NCI-H146 (cell line): ENCODE results near the gene P2RY8.
"Not testable (repeated sequence)": the region's sequence is repeated elsewhere in the genome, so short reads cannot be mapped to it uniquely, and the experiment has no call there.

Experiments
- DNase-seq: peaks from one replicate; lab custom pipeline; 2025; lab: John Stamatoyannopoulos, UW

Gene P2RY8, protein sequence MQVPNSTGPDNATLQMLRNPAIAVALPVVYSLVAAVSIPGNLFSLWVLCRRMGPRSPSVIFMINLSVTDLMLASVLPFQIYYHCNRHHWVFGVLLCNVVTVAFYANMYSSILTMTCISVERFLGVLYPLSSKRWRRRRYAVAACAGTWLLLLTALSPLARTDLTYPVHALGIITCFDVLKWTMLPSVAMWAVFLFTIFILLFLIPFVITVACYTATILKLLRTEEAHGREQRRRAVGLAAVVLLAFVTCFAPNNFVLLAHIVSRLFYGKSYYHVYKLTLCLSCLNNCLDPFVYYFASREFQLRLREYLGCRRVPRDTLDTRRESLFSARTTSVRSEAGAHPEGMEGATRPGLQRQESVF

DNA sequence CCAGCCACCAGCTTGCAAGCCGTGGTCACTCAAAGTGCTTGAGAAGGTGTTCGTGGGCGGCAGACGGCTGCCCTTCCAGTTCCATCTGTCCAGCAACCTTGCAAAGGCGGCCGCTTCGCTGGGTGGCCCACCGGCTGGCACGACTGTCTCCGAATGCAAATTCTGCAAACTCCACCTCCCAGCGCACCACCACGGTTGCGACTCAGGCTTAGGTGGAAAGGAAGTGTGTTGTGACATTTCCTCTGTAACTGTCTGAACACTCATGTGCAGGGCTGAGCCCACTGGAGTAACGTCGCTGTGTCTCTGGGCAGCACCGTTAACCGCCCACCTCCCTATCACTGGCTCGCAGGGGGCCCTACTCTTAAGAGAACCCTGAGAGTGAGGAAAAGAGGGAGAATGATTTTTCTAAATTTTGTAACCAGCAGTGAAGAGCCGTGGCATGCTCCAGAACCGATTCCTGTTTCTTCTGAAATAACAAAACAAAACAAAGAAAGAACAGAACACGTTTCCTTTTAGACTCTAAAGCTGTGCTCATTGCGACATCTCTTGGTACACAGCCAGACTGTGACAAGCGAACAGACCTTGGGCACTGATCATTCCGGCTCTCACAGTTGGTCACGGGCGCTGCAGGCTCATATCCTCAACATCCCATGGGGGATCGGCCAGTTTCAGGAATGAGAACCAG is at the start of gene P2RY8:
Gene P2RY8, minus strand, starts transcription at position 155 of the 685 bp plus-strand sequence. CDS start 70,627 bp downstream, outside the sequence.
- DNase-seq: peak; percentile 11

DNA sequence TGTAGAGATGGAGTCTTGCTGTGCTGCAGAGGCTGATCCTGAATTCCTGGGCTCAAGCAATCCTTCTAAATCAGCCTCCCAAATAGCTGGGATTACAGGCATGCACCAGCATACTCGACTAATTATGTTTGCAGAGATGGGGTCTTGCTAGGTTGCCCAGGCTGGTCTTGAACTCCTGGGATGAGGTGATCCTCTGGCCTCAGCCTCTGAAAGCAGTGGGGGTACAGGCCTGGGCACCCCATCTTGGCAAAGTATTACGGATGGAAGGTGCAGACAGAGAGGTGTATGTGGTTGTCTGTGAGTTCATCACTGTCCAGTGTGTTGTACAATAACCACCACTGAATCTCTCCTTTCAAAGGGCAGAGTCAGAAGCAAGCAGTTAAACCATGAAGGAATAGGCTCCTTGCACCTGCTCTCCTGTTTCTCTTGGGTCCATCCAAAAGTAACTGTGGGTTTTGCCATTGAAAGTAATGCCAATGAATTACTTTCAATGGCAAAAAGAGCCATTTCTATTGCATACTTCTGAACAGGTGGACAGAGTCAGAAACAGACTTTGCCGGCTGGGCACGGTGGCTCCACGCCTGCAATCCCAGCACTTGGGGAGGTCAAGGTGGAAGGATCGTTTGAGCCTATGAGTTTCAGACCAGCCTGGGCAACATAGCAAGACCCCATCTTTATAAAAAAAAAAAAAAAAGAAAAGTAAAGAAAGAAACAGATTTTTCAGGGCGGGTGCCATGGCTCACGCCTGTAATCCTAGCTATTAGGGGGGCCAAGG is 47.4 kb upstream of the P2RY8 start:
- no peak for DNase-seq

DNA sequence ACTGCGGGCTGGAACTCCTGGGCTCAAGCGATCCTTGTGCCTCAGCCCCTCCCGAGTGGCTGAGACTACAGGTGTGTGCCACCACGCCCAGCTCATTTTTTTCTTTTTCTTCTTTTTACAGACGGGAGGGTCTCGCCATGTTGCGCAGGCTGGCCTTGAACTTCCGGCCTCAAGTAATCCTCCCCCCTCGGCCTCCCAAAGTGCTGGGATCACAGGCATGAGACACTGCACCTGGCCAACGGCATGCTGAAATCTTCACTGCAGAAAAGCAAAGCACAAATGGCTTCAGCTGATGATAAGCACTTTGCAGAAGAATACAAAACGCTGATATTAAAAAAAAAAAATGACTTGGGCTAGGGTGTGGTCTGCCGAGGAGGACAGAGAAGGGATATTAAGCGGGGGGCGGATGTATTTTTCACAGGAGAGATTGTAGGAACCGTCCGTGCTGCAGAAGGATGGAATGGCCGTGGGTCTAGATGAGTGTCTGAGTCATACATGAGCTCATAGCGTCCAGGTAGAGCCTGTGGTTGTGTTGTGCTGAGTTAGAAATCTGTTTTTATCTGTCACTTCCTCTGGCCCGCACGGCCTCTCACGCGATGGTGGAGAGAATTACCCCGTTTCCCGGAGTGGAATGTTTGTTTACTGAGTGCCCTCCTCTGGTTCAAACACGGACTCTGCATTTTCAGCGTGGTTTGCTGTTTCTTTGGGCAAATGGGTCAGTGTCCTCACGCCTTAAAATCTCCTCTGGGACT is 45.9 kb upstream of the P2RY8 start:
- no peak for DNase-seq

DNA sequence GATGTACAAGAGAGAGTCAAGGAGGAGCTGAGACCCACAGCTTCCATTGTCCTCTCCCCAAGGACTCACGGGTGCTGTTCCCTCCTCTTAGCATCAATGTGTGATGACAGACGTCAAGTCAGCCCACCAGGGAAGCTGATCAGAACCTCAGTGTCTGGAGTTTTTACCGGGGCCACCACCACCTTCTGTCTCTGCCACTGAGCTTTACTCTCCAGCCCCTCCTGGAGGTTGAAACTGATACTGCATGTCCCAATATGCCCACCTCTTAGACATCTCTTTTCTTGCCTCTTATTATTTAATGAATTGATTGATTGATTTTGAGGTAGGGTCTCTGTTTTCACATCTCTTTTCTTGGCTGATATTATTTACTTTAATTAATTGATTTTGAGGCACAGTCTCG is 44.1 kb upstream of the P2RY8 start:
- DNase-seq: peak; percentile 10

DNA sequence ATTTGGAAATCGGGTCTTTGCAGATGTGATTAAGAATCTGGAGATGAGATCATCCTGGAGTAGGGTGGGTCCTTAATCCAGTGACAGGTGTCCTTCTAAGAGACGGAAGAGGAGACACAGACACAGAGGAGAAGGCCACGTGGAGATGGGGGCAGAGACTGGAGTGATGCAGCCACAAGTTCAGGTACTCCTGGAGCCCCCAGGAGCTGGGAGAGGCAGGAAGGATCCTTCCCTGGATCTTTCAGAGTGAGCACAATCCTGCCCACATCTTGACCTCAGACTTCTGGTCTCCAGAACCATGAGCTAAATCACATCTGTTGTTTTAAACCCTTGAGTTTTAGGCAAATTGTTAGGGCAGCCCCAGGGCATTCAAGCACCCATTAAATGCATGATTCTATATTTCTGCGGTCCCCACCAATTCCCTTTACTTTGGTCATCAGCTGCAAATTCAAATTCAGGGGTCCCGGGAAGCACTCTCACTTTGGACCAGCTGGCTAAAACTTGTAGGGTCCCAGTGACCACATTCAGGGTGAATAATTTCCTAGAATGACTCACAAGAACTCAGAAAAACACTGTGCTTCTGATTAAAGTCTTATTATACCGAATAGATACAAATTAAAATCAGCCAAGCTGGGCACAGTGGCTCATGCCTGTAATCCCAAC is 41.7 kb upstream of the P2RY8 start:
- no peak for DNase-seq

DNA sequence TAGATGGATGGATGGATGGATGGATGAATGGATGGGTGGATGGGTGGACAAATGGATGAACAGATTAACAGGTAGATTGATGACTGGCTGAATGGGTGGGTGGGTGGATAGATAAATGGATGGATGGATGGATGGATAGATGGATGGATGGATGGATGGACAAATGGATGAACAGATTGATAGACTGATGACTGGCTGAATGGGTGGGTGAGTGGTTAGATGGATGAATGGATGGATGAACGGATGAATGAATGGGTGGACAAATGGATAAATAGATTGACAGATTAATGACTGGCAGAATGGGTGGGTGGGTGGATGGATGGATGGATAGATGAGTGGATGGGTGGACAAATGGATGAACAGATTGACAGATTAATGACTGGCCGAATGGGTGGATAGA is 40.9 kb upstream of the P2RY8 start:
- no peak for DNase-seq

DNA sequence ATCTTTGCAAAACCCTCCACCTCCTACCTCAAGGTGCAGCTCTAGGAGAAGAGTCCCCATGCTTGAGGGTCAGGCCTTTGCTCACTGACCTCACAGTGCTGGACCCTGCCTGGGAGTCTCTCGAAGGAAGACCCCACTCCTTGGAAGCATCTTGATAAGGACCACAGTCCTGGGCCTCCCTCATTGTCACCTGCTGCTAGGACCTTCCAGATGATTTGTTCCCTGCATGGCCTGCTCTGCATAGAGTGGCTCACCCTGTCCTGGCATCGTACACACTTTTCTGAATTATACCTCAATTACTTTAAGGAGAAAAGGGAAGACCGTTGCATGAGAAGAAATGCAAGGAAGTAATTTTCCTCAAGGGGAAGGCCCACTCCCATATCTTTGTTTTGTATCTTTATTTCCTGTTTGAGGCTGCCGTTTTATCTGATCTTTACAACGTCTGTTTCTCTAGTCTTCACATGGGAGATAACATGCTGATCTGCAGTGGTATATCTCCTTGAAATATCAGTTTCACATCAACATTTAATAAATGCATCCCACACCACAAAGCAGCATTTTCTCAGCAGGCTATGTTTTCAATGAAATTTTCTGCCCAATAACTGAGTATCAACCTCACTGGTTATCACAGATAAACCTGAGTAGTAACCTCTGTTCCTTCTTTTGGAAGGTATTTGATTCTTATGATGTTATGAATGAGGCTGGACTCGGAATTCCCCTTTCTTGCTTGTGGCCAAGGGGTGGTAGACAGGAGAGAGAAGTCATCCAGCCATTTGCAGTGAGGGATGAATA is 39.4 kb upstream of the P2RY8 start:
- DNase-seq: no peak

DNA sequence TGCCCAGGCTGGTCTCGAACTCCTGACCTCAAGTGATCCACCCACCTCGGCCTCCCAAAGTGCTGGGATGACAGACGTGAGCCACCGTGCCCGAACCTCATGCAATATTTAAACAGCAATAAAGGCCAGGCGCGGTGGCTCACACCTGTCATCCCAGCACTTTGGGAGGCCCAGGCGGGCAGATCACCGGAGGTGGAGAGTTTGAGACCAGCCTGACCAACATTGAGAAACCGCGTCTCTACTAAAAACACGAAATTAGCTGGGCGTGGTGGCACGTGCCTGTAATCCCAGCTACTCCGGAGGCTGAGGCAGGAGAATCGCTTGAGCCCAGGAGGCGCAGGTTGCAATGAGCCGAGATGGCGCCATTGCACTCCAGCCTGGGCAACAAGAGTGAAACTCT is 37.2 kb upstream of the P2RY8 start:
- not testable (repeated sequence) for DNase-seq

DNA sequence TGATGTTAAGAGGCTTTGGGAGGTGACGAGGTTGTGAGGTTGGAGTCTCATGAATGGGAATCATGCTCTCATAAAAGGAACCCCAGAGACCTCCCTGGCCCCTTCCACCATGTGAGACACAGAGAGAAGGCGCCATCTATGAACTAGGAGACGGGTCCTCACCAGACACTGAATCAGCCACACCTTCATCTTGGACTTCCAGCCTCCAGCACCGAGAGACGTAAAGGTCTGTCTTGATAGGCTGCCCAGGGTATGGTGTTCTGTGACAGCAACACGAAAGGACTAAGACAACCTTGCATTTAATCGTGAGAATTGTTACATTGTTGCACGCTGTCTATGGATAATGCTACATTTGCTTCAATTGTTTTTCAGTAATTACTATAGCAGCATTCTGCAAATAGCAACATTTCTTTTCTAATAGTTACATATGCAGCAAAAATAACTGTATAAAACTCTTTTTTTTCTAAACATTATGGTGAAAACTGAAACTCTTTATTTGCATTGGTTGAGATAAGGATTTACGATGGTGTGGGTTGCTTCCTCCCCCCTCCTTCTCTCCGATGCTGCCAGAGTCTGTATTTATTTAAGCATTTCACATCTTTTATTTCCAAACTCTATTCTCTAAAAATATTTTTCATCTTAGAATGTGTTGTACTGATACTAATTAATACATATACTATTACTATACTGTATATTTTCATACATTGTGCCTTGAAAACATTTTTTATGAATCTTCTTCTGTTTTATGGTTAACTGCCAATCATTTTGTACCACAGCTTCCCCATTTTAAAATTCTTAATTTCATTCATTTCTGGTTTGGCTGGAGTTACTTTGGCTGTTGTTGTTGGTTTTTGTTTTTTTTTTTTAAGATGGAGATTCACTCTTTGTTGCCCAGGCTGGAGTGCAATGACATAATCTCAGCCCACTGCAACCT is 28.0 kb upstream of the P2RY8 start:
- no peak for DNase-seq

DNA sequence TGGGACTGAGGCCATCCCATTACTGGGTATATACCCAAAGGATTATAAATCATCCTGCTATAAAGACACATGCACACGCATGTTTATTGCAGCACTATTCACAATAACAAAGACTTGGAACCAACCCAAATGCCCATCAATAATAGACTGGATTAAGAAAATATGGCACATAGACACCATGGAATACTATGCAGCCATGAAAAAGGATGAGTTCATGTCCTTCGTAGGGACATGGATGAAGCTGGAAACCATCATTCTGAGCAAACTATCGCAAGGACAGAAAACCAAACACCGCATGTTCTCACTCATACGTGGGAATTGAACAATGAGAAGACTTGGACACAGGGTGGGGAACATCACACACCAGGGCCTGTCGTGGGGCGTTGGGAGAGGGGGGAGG is 27.1 kb upstream of the P2RY8 start:
- DNase-seq: not testable (repeated sequence)

DNA sequence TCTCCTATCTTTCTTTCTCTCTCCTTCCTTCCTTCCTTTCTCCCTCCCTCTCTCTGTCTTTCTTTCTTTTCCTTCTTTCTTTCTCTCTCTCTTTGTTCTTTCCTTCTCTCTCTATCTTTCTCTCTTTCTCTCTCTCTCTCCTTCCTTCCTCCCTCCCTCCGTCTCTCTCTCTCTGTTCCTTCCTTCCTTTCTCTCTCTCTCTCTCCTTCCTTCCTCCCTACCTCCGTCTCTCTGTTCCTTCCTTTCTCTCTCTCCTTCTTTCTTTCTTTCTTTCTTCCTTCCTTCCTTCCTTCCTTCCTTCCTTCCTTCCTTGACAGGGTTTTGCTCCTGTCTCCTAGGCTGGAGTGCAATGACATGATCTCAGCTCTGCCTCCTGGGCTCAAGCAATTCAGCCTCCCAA is 24.2 kb upstream of the P2RY8 start:
- no peak for DNase-seq

DNA sequence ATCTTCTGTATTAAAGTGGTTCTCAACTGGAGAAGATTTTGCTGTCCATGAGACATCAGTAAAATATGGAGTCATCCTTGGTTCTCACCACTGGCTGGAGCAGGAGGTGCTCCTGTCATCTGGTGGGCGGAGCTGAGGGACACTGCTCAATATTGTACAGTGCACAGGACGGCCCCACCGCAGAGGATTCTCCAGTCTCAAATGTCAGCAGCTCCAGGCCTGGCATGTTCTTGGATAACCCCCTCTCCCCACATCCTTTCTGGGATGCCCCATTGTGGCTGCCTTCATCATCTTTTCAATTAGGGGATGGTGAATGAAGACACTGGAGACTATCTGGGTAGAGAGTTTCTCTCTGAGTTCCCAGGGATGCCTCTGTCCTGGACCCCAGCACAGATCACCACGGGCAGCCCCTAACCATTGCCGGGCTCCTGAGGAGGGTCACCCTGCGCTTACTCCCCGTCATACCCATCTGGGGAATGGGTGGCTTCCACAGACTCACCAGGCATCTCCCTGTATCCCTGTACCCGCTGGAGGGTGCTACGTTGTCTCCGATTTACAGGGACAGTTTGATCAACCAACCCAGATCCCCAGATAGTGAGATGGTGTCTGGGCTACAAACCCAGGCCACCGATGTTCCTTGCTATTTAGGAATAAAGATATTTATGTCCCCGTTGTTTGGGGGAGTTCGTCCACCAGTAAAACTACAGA is 21.9 kb upstream of the P2RY8 start:
- DNase-seq: no peak

DNA sequence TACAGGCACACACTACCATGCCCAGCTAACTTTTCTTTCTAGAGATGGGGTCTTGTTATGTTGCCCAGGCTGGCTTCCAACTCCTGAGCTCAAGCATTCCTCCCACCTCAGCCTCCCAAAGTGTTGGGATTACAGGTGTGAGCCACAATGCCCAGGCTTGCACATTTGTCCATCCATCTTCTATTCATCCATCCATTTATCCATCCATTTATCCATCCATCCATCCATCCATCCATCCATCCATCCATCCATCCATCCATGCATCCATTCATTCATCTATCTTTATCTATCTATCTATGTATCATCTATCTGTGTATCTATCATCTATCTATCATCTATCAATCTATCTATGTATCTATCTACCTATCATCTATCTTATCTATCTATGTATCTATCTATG is 20.5 kb upstream of the P2RY8 start:
- not testable (repeated sequence) for DNase-seq

DNA sequence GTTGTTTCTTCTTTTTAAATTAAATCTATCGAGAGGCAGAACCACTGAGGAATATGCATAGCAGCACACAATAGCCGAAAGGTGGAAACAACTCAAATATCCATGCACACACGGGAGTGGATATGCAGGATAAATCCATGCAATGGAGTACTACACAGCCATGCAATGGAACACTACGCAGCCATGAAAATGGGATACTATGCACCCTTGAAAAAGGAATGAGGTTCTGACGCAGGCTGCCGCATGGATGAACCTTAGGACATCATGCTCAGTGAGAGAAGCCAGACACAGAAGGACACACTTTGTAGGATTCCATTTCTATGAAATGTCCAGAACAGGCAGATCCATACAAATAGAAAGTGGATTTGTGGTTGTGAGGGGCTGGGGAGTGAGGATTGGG is 18.4 kb upstream of the P2RY8 start:
- DNase-seq: no peak

DNA sequence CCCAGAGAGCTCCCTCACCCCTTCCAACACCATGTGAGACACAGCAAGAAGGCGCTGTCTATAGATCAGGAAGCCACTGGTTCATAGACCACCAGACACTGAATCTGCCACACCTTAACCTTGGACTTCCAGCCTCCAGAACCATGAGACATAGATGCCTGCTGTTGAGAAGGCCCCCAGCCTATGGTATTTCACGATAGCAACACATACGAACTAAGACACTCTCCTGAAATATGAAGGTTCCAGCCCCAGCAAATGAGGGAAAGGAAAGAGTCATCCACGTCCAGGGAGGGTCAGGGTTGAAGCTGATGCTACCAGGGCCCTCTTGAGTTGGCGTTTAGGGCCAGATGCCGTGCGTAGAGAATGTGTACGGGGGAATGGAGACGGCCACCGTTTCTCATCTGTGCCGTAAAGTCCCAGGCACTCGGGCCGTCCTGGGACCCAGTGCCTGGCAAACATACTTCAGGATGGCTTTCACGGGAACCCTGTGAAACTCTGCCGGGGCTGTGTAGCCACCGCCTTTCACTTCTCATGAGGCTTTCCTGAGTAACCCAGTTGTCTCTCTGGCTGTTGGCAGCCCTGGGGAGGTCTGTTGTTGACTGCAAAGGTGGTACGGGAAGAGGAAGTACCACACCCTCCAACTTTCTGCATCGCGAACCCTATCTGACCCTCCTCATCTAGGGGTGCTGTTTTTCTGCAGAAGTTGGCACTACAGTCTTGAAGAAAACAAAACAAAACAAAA is 17.7 kb upstream of the P2RY8 start:
- no peak for DNase-seq

DNA sequence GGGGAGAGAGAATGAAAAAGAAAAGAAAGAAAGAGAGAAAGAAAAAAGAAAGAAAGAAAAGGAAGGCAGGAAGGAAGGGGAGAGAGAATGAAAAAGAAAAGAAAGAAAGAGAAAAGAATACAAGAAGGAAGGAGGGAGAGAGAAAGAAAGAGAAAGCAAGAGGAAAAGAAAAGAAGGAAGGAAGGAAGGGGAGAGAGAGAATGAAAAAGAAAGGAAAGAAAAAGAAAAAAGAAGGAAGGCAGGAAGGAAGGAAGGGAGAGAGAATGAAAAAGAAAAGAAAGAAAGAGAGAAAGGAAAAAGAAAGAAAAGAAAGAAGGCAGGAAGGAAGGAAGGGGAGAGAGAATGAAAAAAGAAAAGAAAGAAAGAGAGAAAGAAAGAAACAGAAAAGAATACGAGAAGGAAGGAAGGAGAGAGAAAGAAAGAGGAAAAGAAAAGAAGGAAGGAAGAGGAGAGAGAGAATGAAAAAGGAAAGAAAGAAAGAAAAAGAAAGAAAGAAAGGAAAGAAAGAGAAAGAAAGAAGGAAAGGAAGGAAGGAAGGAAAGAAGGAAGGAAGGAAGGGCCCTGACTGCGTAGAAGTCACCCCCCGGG is 15.1 kb upstream of the P2RY8 start:
- DNase-seq: no peak

DNA sequence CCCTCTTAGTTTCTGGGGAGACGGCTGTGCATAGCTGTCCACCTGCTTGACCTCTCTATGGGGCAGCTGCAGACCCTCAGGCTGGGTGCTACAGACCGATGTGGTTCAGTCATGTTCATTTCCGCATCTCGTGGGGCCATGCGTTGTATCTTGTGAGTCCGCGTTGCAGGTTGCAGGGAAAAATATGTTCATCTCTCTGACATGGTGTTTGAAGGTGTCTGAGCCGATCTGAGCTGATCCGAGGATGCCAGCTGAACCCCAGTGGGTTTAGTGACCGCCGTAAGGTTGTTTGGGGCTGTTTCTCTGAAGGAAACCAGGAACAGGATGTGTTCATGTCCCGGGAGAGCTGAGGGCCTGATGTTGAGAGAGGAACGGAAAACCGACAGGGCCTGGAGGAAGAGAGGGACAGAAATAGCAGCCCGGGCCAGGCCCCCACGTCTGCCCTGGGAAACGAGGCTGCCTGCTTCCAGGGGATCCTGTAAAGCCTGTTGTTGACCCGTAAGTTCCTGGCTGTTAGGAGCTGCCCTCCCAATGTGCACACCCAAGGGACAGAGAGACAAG is 9.8 kb upstream of the P2RY8 start:
- no peak for DNase-seq
